ENCODE results near the gene BTBD6. TPM values are rescaled to one million over a fixed set of nuclear protein-coding genes. Genes with fewer than 3 reads are reported as not detected.

Gene BTBD6
- total and polyA plus RNA-seq, 2 experiments from 2014 or later = 2.2 to 11.6 TPM

DNA sequence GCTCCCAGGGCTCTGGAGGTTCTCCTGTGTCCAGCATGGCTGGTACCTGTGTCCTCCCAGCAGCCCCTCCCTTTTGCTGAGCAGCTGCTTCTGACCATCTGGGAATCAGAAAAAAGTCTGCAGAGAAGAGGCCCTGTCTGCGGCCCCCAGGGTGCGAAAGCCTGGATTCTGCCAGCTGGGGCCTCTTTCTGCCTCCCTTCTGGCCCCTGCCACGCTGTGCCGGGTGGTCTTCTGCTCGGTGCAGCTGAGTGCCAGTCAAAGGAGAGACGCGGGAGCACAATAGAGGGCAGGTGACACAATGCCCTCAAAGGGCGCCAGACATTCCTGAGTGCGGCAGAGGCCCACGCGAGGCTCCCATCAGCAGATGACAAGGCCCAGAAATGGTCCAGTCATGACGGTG, 12.6 kb downstream of the BTBD6 start:
- H3K36me3 Mint-ChIP-seq (ENCODE audit: low read depth) = peaks cover 4% of the 10 kb centered on the region; the same call in 1 of the 3 replicates
- no peaks in the 10 kb centered on the region for H3K9me2 ChIP-seq (ENCODE audit: insufficient read depth)
- H3K79me2 ChIP-seq (replicated peaks; ENCODE audit: insufficient read depth) = no peaks in the 10 kb centered on the region
- no peaks in the 10 kb centered on the region for H3K36me3 ChIP-seq (ENCODE audit: insufficient read depth)
- DNase-seq (ENCODE audit: low spot score) (no peak), ATAC-seq (no peak)
- peaks cover 6% of the 10 kb centered on the region for H3K27me3 Mint-ChIP-seq (ENCODE audit: insufficient read depth, low read depth, poor library complexity)
- H3K4me2 ChIP-seq = no peak overlapping the region
- H3K4me1 Mint-ChIP-seq = no peaks in the 10 kb centered on the region
- no peak overlapping the region for H3K4me3 ChIP-seq
- no peaks in the 10 kb centered on the region for H3K4me1 ChIP-seq (ENCODE audit: insufficient read depth)
- no peaks in the 10 kb centered on the region for H3F3A ChIP-seq (replicated peaks; ENCODE audit: low read depth)
- H3K4me3 Mint-ChIP-seq = no peak overlapping the region
- H3K27me3 ChIP-seq (ENCODE audit: insufficient read depth) = no peaks in the 10 kb centered on the region
- no peak overlapping the region for H2AFZ ChIP-seq
- H3K27ac Mint-ChIP-seq = no peak overlapping the region
- no peaks in the 10 kb centered on the region for H3K9me3 Mint-ChIP-seq
- no peaks in the 10 kb centered on the region for H4K20me1 ChIP-seq (replicated peaks; ENCODE audit: insufficient read depth)
- H3K27ac ChIP-seq (ENCODE audit: low read depth) = no peak overlapping the region
- TF ChIP-seq, protein P1, sequence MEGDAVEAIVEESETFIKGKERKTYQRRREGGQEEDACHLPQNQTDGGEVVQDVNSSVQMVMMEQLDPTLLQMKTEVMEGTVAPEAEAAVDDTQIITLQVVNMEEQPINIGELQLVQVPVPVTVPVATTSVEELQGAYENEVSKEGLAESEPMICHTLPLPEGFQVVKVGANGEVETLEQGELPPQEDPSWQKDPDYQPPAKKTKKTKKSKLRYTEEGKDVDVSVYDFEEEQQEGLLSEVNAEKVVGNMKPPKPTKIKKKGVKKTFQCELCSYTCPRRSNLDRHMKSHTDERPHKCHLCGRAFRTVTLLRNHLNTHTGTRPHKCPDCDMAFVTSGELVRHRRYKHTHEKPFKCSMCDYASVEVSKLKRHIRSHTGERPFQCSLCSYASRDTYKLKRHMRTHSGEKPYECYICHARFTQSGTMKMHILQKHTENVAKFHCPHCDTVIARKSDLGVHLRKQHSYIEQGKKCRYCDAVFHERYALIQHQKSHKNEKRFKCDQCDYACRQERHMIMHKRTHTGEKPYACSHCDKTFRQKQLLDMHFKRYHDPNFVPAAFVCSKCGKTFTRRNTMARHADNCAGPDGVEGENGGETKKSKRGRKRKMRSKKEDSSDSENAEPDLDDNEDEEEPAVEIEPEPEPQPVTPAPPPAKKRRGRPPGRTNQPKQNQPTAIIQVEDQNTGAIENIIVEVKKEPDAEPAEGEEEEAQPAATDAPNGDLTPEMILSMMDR (conservative IDR thresholded peaks at IDR 0.05; ENCODE audit: low read depth in 2 of 2) = no peak
- TF ChIP-seq, protein P2, sequence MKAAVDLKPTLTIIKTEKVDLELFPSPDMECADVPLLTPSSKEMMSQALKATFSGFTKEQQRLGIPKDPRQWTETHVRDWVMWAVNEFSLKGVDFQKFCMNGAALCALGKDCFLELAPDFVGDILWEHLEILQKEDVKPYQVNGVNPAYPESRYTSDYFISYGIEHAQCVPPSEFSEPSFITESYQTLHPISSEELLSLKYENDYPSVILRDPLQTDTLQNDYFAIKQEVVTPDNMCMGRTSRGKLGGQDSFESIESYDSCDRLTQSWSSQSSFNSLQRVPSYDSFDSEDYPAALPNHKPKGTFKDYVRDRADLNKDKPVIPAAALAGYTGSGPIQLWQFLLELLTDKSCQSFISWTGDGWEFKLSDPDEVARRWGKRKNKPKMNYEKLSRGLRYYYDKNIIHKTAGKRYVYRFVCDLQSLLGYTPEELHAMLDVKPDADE (IDR thresholded peaks at IDR 0.05) = no peak
- TF ChIP-seq, protein P3, sequence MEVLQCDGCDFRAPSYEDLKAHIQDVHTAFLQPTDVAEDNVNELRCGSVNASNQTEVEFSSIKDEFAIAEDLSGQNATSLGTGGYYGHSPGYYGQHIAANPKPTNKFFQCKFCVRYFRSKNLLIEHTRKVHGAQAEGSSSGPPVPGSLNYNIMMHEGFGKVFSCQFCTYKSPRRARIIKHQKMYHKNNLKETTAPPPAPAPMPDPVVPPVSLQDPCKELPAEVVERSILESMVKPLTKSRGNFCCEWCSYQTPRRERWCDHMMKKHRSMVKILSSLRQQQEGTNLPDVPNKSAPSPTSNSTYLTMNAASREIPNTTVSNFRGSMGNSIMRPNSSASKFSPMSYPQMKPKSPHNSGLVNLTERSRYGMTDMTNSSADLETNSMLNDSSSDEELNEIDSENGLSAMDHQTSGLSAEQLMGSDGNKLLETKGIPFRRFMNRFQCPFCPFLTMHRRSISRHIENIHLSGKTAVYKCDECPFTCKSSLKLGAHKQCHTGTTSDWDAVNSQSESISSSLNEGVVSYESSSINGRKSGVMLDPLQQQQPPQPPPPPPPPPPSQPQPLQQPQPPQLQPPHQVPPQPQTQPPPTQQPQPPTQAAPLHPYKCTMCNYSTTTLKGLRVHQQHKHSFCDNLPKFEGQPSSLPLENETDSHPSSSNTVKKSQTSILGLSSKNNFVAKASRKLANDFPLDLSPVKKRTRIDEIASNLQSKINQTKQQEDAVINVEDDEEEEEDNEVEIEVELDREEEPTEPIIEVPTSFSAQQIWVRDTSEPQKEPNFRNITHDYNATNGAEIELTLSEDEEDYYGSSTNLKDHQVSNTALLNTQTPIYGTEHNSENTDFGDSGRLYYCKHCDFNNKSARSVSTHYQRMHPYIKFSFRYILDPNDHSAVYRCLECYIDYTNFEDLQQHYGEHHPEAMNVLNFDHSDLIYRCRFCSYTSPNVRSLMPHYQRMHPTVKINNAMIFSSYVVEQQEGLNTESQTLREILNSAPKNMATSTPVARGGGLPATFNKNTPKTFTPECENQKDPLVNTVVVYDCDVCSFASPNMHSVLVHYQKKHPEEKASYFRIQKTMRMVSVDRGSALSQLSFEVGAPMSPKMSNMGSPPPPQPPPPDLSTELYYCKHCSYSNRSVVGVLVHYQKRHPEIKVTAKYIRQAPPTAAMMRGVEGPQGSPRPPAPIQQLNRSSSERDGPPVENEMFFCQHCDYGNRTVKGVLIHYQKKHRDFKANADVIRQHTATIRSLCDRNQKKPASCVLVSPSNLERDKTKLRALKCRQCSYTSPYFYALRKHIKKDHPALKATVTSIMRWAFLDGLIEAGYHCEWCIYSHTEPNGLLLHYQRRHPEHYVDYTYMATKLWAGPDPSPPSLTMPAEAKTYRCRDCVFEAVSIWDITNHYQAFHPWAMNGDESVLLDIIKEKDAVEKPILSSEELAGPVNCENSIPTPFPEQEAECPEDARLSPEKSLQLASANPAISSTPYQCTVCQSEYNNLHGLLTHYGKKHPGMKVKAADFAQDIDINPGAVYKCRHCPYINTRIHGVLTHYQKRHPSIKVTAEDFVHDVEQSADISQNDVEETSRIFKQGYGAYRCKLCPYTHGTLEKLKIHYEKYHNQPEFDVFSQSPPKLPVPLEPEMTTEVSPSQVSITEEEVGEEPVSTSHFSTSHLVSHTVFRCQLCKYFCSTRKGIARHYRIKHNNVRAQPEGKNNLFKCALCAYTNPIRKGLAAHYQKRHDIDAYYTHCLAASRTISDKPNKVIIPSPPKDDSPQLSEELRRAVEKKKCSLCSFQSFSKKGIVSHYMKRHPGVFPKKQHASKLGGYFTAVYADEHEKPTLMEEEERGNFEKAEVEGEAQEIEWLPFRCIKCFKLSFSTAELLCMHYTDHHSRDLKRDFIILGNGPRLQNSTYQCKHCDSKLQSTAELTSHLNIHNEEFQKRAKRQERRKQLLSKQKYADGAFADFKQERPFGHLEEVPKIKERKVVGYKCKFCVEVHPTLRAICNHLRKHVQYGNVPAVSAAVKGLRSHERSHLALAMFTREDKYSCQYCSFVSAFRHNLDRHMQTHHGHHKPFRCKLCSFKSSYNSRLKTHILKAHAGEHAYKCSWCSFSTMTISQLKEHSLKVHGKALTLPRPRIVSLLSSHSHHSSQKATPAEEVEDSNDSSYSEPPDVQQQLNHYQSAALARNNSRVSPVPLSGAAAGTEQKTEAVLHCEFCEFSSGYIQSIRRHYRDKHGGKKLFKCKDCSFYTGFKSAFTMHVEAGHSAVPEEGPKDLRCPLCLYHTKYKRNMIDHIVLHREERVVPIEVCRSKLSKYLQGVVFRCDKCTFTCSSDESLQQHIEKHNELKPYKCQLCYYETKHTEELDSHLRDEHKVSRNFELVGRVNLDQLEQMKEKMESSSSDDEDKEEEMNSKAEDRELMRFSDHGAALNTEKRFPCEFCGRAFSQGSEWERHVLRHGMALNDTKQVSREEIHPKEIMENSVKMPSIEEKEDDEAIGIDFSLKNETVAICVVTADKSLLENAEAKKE (CRISPR knock-in tag; IDR thresholded peaks at IDR 0.05) = no peak
- no peak for TF ChIP-seq ZNF114 (CRISPR knock-in tag; IDR thresholded peaks at IDR 0.05)
- no peak for TF ChIP-seq POLR2AphosphoS5 (IDR thresholded peaks at IDR 0.05; ENCODE audit: low read depth)
- TF ChIP-seq JUNB (IDR thresholded peaks at IDR 0.05; ENCODE audit: unreplicated experiment) = no peak
- no peak for TF ChIP-seq EZH2phosphoT487 (IDR thresholded peaks at IDR 0.05; ENCODE audit: unreplicated experiment)
- TF ChIP-seq ZNF331 (CRISPR knock-in tag; IDR thresholded peaks at IDR 0.05; ENCODE audit: low read depth) = no peak
- no peak for TF ChIP-seq STAT1 (IDR thresholded peaks at IDR 0.05; ENCODE audit: unreplicated experiment)
- TF ChIP-seq, protein P4, sequence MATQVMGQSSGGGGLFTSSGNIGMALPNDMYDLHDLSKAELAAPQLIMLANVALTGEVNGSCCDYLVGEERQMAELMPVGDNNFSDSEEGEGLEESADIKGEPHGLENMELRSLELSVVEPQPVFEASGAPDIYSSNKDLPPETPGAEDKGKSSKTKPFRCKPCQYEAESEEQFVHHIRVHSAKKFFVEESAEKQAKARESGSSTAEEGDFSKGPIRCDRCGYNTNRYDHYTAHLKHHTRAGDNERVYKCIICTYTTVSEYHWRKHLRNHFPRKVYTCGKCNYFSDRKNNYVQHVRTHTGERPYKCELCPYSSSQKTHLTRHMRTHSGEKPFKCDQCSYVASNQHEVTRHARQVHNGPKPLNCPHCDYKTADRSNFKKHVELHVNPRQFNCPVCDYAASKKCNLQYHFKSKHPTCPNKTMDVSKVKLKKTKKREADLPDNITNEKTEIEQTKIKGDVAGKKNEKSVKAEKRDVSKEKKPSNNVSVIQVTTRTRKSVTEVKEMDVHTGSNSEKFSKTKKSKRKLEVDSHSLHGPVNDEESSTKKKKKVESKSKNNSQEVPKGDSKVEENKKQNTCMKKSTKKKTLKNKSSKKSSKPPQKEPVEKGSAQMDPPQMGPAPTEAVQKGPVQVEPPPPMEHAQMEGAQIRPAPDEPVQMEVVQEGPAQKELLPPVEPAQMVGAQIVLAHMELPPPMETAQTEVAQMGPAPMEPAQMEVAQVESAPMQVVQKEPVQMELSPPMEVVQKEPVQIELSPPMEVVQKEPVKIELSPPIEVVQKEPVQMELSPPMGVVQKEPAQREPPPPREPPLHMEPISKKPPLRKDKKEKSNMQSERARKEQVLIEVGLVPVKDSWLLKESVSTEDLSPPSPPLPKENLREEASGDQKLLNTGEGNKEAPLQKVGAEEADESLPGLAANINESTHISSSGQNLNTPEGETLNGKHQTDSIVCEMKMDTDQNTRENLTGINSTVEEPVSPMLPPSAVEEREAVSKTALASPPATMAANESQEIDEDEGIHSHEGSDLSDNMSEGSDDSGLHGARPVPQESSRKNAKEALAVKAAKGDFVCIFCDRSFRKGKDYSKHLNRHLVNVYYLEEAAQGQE (IDR thresholded peaks at IDR 0.05; ENCODE audit: unreplicated experiment) = no peak
- TF ChIP-seq EZH2 (IDR thresholded peaks at IDR 0.05; ENCODE audit: low read depth, unreplicated experiment) = no peak
- no peak for TF ChIP-seq CREB1 (CRISPR knock-in tag; IDR thresholded peaks at IDR 0.05; ENCODE audit: low read depth)
- TF ChIP-seq NANOG (IDR thresholded peaks at IDR 0.05; ENCODE audit: borderline replicate concordance) = no peak
